ENCODE data around the gene CDC40. TPM values are rescaled to one million over a fixed set of nuclear protein-coding genes. Genes with fewer than 3 reads are reported as not detected.
"Not testable (repeated sequence)": the region's sequence is repeated elsewhere in the genome, so short reads cannot be mapped to it uniquely, and the experiment has no call there.

CDC40 gene
- total and polyA plus RNA-seq, 9 of the 15 experiments (the other 6 are each of a cell fraction or from before 2014, with no cell fraction given), result 9.7 to 26.3 (median 15.7) TPM

- WGBS (ENCODE audit: insufficient coverage, low coverage, missing lambda C conversion rate), result 80% methylated on average over 1 of the region's 2 CpGs
- no peak overlapping the region for H3K9ac ChIP-seq (ENCODE audit: insufficient read depth in 1 of 2, low read depth in 2 of 2, low read length in 2 of 2)
- no peak for TF ChIP-seq TRIM28 (IDR thresholded peaks at IDR 0.05)
- no peak for TF ChIP-seq NRF1 (conservative IDR thresholded peaks at IDR 0.05 in 1 of 2, IDR thresholded peaks at IDR 0.05 in 1 of 2)
- peak; percentile 37; the same call in 1 of the 2 replicates for TF ChIP-seq MEF2D (tag; conservative IDR thresholded peaks at IDR 0.05; ENCODE audit: low read depth)
- no peak for TF ChIP-seq TEAD4 (IDR thresholded peaks at IDR 0.05; ENCODE audit: low read length)
- no peak for TF ChIP-seq TEAD4 (CRISPR knock-in tag; IDR thresholded peaks at IDR 0.05; ENCODE audit: borderline replicate concordance)
- no peak for DNase-seq (ENCODE audit: extremely low read depth in 1 of 4, low spot score in 3 of 4)
- no peaks in the 10 kb centered on the region for H3K79me2 ChIP-seq (ENCODE audit: control insufficient read depth, insufficient read depth, low read length)
- BruUV-seq (replicated peaks), result no TSS peak
- H3K9me3 ChIP-seq (replicated peaks; ENCODE audit: control insufficient read depth, insufficient read depth, low read depth, low read length), result no peaks in the 10 kb centered on the region
- no peak overlapping the region for H3K27ac ChIP-seq (ENCODE audit: extremely low read depth, low read depth, low read length)
- no peak overlapping the region for H3K4me2 ChIP-seq (ENCODE audit: insufficient read depth, low read length)
- peaks cover 10% of the 10 kb centered on the region; the same call in 2 of the 3 replicates for H3K36me3 ChIP-seq (ENCODE audit: control insufficient read depth, insufficient read depth, low read length)
- intact Hi-C loops (cut with micrococcal nuclease) (no loop called here), in situ Hi-C loops (cut with MboI) (no loop called here)
- ATAC-seq, result no peak
- H4K20me1 ChIP-seq (replicated peaks; ENCODE audit: control insufficient read depth, insufficient read depth, low read length), result no peaks in the 10 kb centered on the region
- ChIA-PET CTCF (ENCODE audit: low intra/inter-chr PET ratio) (no interaction called here), POLR2A (interaction anchor here (0.8 kb wide), 1 partner anchor 12 kb away, joined by 3 read pairs; no protein-coding TSS in a partner anchor)
- H3K4me1 ChIP-seq (replicated peaks in 1 of 2; ENCODE audit: control insufficient read depth in 2 of 2, insufficient read depth in 2 of 2, low read length in 2 of 2), result no peaks in the 10 kb centered on the region
- FAIRE-seq, result no peak
- H3K27me3 ChIP-seq (ENCODE audit: control insufficient read depth in 2 of 2, insufficient read depth in 2 of 2, low read length in 2 of 2), result no peaks in the 10 kb centered on the region
- H2AFZ ChIP-seq (ENCODE audit: low read depth, low read length), result no peak overlapping the region
- no peaks in the 10 kb centered on the region for H3K9me1 ChIP-seq (ENCODE audit: control insufficient read depth, insufficient read depth, low read length)
- H3K4me3 ChIP-seq, result no peak overlapping the region
Measured at GRCh38 chr6:110233770-110234374, 53.6 kb downstream of the CDC40 start.

DNA sequence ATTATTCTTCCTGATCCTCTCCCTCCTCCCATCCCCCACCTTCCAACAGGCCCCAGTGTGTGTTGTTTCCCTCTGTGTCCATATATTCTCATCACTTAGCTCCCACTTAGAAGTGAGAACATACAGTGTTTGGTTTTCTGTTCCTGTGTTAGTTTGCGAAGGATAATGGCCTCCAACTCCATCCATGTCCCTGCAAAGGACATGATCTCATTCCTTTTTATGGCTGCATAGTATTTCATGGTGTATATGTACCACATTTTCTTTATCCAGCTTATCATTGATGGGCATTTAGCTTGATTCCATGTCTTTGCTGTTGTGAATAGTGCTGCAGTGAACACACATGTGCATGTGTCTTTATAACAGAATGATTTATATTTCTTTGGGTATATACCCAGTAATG is 55.8 kb downstream of the CDC40 start:
- BruUV-seq (replicated peaks); DNase-seq (ENCODE audit: extremely low read depth in 1 of 4, low spot score in 3 of 4); H4K20me1 ChIP-seq (replicated peaks; ENCODE audit: control insufficient read depth, insufficient read depth, low read length); H3K27me3 ChIP-seq (ENCODE audit: control insufficient read depth in 2 of 2, insufficient read depth in 2 of 2, low read length in 2 of 2); in situ Hi-C loops (cut with MboI); H2AFZ ChIP-seq (ENCODE audit: low read depth, low read length); H3K9me3 ChIP-seq (replicated peaks; ENCODE audit: control insufficient read depth, insufficient read depth, low read depth, low read length); H3K36me3 ChIP-seq (ENCODE audit: control insufficient read depth, insufficient read depth, low read length); H3K79me2 ChIP-seq (ENCODE audit: control insufficient read depth, insufficient read depth, low read length); CTCF ChIA-PET (ENCODE audit: low intra/inter-chr PET ratio); H3K4me2 ChIP-seq (ENCODE audit: insufficient read depth, low read length); H3K27ac ChIP-seq (ENCODE audit: extremely low read depth, low read depth, low read length); H3K4me3 ChIP-seq; H3K9me1 ChIP-seq (ENCODE audit: control insufficient read depth, insufficient read depth, low read length); H3K9ac ChIP-seq (ENCODE audit: insufficient read depth in 1 of 2, low read depth in 2 of 2, low read length in 2 of 2); FAIRE-seq; ATAC-seq; H3K4me1 ChIP-seq (replicated peaks in 1 of 2; ENCODE audit: control insufficient read depth in 2 of 2, insufficient read depth in 2 of 2, low read length in 2 of 2); intact Hi-C loops (cut with micrococcal nuclease): not testable (repeated sequence)
- 83% methylated on average over 1 of the region's 1 CpG for WGBS (ENCODE audit: insufficient coverage, low coverage, missing lambda C conversion rate)
- POLR2A ChIA-PET, result interaction anchor here (1.0 kb wide), 1 partner anchor 32 kb away, joined by 3 read pairs; no protein-coding TSS in a partner anchor
